GM19035 (cell line): ENCODE measurements around the gene MARF1.
"Not testable (repeated sequence)": the region's sequence is repeated elsewhere in the genome, so short reads cannot be mapped to it uniquely, and the experiment has no call there.

Source experiments
- ATAC-seq: cut with Tn5 transposase; IDR thresholded peaks from one replicate; pipeline ENCODE4 v1.9.1; 2021; ENCODE audit not compliant: unreplicated experiment

The MARF1 gene, protein sequence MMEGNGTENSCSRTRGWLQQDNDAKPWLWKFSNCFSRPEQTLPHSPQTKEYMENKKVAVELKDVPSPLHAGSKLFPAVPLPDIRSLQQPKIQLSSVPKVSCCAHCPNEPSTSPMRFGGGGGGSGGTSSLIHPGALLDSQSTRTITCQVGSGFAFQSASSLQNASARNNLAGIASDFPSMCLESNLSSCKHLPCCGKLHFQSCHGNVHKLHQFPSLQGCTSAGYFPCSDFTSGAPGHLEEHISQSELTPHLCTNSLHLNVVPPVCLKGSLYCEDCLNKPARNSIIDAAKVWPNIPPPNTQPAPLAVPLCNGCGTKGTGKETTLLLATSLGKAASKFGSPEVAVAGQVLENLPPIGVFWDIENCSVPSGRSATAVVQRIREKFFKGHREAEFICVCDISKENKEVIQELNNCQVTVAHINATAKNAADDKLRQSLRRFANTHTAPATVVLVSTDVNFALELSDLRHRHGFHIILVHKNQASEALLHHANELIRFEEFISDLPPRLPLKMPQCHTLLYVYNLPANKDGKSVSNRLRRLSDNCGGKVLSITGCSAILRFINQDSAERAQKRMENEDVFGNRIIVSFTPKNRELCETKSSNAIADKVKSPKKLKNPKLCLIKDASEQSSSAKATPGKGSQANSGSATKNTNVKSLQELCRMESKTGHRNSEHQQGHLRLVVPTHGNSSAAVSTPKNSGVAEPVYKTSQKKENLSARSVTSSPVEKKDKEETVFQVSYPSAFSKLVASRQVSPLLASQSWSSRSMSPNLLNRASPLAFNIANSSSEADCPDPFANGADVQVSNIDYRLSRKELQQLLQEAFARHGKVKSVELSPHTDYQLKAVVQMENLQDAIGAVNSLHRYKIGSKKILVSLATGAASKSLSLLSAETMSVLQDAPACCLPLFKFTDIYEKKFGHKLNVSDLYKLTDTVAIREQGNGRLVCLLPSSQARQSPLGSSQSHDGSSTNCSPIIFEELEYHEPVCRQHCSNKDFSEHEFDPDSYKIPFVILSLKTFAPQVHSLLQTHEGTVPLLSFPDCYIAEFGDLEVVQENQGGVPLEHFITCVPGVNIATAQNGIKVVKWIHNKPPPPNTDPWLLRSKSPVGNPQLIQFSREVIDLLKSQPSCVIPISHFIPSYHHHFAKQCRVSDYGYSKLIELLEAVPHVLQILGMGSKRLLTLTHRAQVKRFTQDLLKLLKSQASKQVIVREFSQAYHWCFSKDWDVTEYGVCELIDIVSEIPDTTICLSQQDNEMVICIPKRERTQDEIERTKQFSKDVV (N-terminal part only)

DNA sequence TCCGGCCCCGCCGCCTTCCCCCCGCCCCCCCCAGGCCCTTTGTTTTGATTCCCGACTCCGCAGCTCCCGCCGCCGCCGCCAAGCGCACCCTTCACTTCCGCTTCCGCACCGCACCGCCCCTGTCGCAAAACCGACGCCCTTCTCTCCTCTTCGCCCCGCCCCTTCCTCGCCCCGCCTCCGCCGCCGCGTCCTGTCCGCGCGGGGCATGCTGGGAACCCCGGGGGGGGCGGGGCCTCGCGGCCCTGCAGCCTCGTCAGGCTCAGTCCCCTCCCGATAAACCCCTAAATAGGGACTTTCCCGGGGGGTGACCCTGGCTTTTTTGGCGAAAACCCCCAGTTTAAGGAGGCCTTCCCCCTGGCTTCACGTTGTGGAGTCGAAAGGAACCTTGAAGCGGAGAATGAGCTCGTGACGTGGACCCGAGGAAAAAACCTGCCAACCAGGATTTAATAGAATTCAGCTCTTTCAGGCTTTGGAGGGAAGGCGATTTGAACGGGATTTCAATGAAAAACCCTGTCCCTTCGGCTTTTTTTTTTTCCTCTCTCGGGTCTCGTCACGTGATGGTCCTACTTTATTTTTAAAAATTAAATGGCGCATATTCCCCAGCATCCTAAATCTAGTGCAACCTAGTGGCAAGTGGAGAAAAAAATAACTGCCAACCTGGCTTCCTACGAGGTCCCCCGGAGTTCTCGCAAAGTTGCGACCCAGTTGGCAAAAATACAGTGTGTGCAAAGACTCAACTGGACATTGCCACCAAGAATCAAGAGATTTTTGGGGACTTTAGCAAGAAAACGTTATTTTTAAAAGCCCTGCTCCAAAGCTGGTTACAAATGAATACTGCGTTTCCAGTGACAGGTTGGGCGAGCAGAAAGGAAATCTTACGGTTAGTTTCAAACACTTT is at the start of gene MARF1:
Gene MARF1 (minus strand): TSS at position 107 of the 898 bp plus-strand sequence. CDS start 3,921 bp downstream, outside the sequence.
- ATAC-seq: peak; percentile 56

DNA sequence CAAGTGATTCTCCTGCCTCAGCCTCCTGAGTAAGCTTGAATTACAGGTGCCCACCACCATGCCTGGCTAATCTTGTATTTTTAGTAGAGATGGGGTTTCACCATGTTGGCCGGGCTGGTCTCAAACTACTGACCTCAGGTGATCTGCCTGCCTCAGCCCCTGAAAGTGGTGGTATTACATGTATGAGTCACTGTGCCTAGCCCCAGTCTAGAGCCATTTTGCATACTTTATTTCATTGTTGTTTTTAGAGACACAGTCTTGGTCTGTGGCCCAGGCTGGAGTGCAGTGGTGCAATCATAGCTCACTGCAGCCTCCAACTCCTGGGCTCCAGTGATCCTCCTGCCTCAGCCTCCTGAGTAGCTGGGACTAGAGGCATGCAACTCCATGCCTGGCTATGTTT is 49.6 kb upstream of the MARF1 start:
- not testable (repeated sequence) for ATAC-seq

DNA sequence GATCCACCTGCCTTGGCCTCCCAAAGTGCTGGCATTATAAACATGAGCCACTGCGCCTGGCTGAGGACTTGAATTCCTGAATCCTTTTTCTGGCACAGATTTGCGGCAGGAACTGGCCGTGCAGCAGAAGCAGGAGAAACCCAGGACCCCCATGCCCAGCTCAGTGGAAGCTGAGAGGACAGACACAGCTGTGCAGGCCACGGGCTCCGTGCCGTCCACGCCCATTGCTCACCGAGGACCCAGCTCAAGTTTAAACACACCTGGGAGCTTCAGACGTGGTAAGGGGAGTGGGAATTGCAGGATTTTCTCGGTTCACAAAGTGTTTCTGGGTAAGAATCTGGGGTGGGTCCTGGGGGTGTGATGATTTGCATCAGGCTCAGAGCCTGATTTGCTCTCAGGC is 48.1 kb upstream of the MARF1 start:
- no peak for ATAC-seq

DNA sequence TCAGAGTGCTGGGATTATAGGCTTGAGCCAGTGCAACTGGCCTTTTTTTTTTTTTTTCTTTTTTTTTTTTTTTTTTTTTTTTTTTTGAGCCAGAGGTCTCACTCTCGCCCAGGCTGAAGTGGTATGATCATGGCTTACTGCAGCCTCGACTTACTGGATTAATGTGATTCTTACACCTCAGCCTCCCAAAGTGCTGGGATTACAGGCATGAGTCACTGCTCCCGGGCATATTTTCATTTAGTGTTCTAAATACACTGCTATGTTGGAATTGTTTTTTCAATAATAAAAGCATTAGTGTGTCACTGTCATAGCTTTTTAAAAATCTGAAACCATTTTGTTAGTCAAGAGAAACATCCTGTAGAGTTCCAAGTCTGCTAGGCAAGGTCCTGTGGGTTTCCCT is 47.3 kb upstream of the MARF1 start:
- no peak for ATAC-seq

DNA sequence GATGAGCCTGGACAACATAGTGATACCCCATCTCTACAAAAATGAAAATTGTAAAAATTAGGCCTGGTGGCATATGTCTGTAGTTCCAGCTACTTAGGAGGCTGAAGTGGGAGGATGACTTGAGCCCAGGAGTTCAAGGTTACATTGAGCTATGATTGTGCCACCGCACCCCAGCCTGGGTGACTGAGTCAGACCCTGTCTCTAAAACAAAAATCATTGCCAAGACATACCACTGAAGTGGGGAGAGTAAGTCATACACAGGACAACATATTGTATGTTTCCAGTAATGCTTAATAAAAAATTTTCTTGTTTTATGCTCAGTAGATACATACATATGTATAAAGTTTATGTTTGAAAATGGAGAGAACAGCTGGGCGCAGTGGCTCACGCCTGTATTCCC is 46.3 kb upstream of the MARF1 start:
- no peak for ATAC-seq

DNA sequence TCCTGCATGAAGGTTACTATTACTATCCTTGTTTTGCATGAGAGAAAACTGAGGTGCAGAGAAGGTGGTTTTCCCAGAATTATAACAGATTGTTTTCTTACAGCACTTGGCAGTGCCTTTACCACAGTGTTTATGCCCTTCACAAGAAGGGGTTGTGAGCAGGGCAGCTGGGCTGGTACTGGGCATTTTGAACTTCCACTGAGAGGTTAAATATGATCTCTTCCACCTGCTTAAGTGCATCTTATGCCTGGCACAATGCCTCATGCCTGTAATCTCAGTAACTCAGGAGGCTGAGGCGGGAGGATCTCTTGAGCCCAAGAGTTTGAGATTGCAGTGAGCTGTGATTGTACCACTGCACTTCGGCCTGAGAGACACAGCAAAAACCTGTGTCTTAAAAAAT is 43.3 kb upstream of the MARF1 start:
- no peak for ATAC-seq

DNA sequence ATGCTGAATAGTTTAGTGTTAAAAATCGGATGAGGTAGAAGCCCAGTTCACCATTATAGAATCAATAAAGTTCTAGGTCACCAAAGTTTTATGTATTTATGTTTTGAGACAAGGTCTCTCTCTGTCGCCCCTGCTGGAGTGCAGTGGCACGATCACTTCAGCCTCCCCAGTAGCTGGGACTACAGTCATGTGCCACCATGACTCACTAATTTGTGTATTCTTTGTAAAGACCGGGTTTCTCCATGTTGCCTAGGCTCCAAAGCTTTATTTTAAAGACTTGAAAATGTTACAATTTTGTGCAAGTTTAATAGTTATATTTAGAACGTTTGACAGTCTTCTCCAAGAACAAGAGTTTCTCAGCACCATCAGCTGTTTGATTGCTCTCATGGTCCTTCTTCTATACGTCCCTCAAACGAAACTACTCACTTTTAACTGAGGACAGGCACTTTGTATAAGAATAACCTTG is 39.2 kb upstream of the MARF1 start:
- no peak for ATAC-seq

DNA sequence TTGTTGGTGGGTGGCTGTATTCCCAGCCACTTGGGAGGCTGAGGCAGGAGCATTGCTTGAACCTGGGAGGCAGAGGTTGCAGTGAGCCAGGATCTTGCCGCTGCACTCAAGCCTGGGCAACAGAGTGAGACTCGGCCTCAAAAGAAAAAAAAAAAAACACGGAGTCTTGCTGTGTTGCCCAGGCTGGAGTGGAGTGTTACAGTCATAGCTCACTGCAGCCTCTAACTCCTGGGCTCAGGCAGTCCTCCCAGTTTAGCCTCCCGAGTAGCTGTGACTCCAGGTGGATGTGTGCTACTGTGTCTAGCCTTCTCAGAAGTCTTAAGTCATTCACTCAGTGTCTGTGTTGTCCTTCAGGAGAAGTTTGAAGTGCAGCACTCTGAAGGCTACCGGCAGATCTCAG is 34.5 kb upstream of the MARF1 start:
- no peak for ATAC-seq

DNA sequence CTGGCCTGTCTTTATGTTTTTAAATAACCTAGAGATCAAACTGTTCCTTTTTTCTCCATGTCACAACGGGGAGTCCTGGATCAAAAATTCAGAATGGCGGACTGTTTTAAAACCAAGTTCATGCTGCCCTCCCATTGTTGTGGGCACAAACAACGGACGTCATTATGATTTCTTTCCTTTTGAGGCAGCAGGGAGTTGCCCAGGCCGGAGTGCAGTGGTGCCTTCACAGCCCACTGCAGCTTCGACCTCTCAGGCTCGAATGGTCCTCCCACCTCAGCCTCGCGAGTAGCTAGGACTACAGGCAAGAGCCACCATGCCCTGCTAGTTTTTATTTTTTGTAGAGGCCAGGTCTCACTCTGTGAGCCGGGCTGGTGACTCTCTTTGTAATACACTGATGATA is 33.6 kb upstream of the MARF1 start:
- no peak for ATAC-seq

DNA sequence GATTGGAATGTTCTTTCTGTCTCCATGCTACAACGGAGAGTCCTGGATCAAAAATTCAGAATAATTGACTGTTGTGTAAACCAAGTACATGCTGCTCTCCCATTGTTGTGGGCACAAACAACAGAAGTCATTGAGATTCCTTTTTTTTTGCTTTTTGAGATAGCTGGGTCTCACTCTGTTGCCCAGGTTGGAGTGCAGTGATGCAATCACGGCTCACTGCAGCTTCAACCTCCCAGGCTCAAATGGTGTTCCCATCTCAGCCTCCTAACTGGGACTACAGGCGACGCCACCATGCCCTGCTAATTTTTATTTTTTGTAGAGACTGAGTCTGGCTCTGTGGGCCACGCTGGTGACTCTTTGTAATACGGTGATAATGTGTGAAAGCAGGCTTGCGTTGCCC is 31.6 kb upstream of the MARF1 start:
- no peak for ATAC-seq

DNA sequence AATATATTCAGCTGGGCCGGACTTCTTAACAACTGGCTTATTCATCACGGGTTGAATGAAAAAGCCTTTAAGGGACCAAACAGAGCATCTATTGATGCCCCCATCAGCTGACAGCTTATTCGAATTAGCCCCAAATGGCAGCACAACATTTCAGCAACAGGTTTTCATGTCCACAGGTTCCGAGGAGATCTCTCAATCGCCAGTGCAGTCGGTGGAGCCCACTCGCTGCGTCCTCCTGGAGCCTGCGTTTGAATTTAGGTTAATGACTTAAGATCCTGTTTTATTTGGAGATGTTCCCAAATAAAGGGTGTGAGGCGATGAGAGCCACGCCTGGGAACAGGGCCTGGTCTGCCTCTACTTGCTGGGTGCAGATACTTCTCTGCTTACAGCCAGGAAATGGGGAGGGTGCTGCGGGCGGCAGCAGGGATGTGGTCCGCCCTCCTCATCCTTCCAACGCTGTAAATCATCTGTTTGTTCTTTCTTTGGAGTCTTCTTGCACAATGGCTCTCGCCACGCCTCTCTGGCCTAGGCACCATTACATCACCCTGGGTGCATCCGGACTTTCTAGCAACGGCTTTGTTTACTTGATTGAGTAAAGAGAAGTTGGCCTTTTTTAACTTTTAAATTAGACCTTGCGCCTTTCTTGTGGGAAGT is 29.7 kb upstream of the MARF1 start:
- ATAC-seq: no peak

DNA sequence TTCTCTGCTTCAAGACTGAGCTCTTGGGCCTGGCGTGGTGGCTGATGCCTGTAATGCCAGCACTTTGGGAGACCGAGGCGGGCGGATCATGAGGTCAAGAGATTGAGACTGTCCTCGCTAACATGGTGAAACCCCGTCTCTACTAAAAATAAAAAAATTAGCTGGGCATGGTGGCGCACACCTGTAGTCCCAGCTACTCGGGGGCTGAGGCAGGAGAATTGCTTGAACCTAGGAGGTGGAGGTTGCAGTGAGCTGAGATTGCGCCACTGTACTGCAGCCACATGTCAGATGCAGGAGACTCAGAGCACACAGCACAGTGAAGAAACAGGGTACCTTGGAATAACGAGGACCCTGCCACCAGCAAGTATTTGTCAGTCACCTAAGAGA is 29.2 kb upstream of the MARF1 start:
- not testable (repeated sequence) for ATAC-seq

DNA sequence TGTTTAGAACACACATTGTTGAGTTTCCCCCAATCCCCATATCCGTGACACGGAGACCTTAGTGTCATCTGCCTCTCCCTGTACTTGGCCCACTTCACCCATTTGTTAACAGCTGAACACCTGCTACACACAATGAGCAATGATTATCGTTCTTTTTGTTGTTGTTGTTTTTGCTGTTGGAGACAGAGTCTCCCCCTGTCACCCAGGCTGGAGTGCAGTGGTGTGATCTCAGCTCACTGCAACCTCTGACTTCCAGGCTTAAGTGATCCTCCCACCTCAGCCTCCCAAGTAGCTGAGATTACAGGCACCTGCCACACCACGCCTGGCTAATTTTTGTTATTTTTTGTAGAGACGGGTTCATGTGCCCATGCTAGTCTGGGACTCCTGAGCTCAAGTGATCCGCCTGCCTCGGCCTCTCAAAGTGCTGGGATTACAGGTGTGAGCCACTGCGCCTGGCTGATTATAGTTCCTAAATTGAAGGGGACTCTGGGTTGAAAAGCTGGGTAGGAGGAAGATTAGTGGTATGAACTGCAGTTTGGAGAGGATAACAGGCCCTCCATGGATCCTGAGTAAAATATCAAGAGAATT is 28.7 kb upstream of the MARF1 start:
- ATAC-seq: no peak

DNA sequence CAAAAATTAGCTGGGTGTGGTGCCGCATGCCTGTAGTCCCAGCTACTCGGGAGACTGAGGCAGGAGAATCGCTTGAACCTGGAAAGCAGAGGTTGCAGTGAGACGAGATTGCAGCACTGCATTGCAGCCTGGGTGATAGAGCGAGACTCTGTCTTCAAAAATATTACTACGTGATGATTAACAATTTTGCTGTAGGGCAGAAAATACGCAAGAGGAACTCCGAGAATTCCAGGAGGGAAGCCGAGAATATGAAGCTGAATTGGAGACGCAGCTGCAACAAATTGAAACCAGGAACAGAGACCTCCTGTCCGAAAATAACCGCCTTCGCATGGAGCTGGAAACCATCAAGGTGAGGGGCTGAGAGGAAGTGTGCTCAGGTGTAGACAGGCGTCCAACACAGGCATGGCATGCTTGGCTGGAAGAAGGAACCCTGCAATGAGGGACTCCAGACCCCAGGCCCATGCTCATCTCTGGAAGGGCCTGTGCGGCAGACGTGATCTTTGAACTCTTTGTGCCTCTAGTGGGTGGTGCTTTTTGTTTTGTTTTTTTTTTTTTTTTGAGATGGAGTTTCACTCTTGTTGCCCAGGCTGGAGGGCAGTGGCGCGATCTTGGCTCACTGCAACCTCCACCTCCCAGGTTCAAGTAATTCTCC is 24.3 kb upstream of the MARF1 start:
- ATAC-seq: no peak

DNA sequence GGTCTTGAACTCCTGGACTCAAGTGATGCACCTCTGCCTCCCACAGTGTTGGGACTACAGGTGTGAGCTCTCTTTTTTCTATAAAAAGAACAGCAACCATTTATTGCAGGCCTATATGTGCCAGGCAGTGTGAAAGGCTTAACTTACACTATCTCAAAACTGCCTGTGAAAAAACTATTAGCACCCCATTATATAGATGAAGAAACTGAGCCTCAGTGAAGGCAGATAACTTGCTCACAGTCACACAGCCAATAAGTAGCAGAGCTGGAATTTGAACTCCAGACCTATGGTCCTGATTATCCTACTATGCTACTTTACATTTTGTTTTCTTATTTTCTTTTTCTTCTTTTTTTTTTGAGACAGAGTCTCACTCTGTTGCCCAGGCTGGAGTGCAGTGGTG is 22.2 kb upstream of the MARF1 start:
- no peak for ATAC-seq

DNA sequence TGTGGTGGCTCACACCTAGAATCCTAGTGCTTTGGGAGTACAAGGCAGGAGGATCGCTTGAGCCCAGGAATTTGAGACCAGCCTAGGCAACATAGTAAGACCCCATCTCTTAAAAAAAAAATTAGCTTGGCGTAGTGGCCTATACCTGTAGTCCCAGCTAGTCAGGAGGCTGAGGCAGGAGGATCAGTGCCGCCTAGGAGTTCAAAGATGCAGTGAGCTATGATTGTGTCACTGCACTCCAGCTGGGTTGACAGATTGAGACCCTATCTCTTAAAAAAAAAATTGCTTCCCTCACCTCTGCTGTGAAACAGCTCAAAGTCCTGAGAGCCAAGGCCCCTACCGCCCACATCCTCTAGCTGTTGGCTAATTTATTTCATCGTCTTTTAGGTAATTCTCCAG is 17.2 kb upstream of the MARF1 start:
- ATAC-seq: no peak

DNA sequence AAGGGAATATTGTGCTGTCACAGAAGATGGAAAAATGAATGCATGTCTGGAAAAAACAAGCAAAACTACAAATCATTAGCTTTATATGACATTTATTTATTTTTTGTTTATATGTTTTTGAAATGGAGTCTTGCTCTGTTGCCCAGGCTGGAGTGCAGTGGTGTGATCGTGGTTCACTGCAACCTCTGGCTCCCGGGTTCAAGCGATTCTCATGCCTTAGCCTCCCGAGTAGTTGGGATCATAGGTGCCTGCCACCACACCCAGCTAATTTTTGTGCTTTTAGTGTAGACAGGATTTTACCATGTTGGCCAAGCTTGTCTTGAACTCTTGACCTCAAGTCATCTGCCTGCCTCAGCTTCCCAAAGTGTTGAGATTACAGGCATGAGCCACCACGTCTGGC is 15.6 kb upstream of the MARF1 start:
- no peak for ATAC-seq

DNA sequence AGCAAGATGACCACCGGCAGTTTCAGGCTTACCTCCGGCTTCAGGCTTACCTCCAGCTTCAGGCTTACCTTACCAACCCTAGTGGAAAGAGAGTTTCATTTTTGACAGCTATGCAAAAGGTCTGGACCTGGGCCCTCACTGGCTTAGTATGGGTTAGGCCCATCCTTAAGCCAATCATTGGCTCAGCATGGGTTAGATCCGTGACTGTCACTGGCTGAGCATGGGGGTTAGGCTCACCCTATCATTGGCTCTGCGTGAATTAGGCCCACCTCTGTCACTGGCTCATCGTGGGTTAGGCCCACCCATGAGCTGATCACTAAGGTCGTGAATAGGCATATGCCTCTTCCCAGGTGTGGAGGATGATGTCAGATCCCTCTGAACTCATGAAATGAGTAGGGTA is 15.2 kb upstream of the MARF1 start:
- ATAC-seq: no peak

DNA sequence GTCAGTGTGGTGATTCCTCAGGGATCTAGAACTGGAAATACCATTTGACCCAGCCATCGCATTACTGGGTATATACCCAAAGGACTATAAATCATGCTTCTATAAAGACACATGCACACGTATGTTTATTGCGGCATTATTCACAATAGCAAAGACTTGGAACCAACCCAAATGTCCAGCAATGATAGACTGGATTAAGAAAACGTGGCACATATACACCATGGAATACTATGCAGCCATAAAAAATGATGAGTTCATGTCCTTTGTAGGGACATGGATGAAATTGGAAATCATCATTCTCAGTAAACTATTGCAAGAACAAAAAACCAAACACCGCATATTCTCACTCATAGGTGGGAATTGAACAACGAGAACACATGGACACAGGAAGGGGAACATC is 12.6 kb upstream of the MARF1 start:
- not testable (repeated sequence) for ATAC-seq
